ENCODE results near the gene DNAJB6.

GRCh38 chr7:157462419-157462771 lies 125.6 kb downstream of the DNAJB6 start:
- TF ChIP-seq CTCF (IDR thresholded peaks at IDR 0.05) (no peak), POLR2AphosphoS5 (IDR thresholded peaks at IDR 0.05) (no peak)
